ENCODE data around the gene SERBP1. TPM values are rescaled to one million over a fixed set of nuclear protein-coding genes. Genes with fewer than 3 reads are reported as not detected.

Gene SERBP1
- total RNA-seq, 1 experiment from 2014 or later: 230 TPM

DNA sequence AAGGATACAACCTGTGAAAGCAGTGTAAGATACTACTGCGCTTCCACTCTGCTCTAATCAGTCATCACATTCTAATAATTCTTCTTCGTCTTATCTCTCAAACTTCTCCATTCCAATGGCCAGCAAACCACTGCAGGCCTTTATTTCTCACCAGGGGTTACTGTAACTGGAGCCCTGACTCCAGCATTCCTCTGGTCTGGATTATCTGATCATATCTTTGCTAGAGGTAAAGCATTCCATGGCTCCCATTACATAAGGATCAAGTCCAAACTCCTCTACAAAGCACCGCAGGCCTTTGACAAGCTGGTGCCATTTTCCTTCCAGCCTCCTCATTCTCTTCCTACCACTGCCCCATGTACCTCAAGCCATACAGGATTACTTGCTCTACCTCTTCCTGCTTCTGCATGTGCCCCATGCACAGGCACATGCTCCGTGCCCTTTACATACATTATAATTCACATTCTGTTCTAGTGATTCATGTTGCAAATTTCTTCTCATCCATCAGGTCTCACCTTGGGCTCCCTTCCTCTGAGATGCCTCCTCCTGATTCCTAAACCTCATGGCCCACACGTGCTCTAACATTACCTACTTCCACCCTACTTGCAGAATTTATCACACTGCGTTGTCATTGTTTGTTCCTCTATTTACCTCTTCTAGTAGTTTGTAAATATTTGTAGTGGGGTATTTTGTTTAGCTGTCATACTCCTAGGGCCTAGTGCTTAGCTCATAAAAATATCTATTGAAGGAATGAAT lies 9.3 kb upstream of the SERBP1 start:
- H3K4me3 ChIP-seq (ENCODE audit: low read depth in 2 of 2, low read length in 2 of 2): no peak overlapping the region
- ChIA-PET CTCF (no interaction called here), POLR2A (no interaction called here)
- in situ Hi-C loops (cut with HindIII; ENCODE audit: low pct_unique_long_range_greater_than_20kb, low sequenced_read_pairs) (no loop called here), intact Hi-C loops (cut with micrococcal nuclease; ENCODE audit: unreplicated experiment) (no loop called here)
- H3K4me1 ChIP-seq (ENCODE audit: control insufficient read depth, insufficient read depth, low read length): no peaks in the 10 kb centered on the region
- DNase-seq (ENCODE audit: low read depth, low spot score): no peak
- no peaks in the 10 kb centered on the region for H3K9me3 ChIP-seq (ENCODE audit: control insufficient read depth, insufficient read depth, low read depth, low read length)
- TF ChIP-seq TCF7L2 (IDR thresholded peaks at IDR 0.05; ENCODE audit: low read depth, low read length) (no peak), POLR2AphosphoS5 (IDR thresholded peaks at IDR 0.05; ENCODE audit: low read depth, low read length) (no peak), SIN3A (IDR thresholded peaks at IDR 0.05; ENCODE audit: borderline replicate concordance, insufficient read depth, low read depth, low read length) (no peak)
- TF ChIP-seq, protein P1, sequence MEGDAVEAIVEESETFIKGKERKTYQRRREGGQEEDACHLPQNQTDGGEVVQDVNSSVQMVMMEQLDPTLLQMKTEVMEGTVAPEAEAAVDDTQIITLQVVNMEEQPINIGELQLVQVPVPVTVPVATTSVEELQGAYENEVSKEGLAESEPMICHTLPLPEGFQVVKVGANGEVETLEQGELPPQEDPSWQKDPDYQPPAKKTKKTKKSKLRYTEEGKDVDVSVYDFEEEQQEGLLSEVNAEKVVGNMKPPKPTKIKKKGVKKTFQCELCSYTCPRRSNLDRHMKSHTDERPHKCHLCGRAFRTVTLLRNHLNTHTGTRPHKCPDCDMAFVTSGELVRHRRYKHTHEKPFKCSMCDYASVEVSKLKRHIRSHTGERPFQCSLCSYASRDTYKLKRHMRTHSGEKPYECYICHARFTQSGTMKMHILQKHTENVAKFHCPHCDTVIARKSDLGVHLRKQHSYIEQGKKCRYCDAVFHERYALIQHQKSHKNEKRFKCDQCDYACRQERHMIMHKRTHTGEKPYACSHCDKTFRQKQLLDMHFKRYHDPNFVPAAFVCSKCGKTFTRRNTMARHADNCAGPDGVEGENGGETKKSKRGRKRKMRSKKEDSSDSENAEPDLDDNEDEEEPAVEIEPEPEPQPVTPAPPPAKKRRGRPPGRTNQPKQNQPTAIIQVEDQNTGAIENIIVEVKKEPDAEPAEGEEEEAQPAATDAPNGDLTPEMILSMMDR (IDR thresholded peaks at IDR 0.05): no peak
- TF ChIP-seq, protein P2, sequence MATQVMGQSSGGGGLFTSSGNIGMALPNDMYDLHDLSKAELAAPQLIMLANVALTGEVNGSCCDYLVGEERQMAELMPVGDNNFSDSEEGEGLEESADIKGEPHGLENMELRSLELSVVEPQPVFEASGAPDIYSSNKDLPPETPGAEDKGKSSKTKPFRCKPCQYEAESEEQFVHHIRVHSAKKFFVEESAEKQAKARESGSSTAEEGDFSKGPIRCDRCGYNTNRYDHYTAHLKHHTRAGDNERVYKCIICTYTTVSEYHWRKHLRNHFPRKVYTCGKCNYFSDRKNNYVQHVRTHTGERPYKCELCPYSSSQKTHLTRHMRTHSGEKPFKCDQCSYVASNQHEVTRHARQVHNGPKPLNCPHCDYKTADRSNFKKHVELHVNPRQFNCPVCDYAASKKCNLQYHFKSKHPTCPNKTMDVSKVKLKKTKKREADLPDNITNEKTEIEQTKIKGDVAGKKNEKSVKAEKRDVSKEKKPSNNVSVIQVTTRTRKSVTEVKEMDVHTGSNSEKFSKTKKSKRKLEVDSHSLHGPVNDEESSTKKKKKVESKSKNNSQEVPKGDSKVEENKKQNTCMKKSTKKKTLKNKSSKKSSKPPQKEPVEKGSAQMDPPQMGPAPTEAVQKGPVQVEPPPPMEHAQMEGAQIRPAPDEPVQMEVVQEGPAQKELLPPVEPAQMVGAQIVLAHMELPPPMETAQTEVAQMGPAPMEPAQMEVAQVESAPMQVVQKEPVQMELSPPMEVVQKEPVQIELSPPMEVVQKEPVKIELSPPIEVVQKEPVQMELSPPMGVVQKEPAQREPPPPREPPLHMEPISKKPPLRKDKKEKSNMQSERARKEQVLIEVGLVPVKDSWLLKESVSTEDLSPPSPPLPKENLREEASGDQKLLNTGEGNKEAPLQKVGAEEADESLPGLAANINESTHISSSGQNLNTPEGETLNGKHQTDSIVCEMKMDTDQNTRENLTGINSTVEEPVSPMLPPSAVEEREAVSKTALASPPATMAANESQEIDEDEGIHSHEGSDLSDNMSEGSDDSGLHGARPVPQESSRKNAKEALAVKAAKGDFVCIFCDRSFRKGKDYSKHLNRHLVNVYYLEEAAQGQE (IDR thresholded peaks at IDR 0.05; ENCODE audit: insufficient read depth in 1 of 2, low read depth in 2 of 2, low read length in 1 of 2): no peak
- no TSS peak for BruUV-seq (replicated peaks)
- H3K27me3 ChIP-seq (ENCODE audit: control insufficient read depth, insufficient read depth, low read length): no peaks in the 10 kb centered on the region
- no peak for ATAC-seq
- no peak overlapping the region for H3K27ac ChIP-seq (ENCODE audit: low read length)
- H3K36me3 ChIP-seq (ENCODE audit: control insufficient read depth, insufficient read depth, low read length): no peaks in the 10 kb centered on the region

DNA sequence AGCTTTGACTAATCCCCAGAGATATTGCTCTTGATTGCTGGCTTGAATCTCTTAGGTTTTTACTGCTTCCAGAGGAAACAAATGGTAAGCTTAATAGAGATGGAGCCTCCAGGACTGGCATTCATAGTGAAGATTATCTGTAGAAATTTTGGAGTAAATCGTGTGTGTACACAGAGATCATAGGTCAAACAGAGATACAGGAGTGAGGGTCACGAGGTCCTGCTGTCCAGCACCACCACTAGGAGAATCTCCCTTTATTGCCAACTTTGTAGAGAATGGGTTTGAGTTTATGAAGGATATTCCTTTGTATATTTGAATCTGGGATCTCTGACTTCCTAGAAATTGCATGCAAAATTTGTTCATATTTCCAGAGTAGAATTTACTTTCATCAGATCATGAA lies 7.8 kb upstream of the SERBP1 start:
- ATAC-seq (no peak), DNase-seq (ENCODE audit: low read depth, low spot score) (no peak)
- Histone ChIP-seq H3K4me3 (ENCODE audit: low read depth in 2 of 2, low read length in 2 of 2) (no peak overlapping the region), H3K36me3 (ENCODE audit: control insufficient read depth, insufficient read depth, low read length) (no peaks in the 10 kb centered on the region), H3K27me3 (ENCODE audit: control insufficient read depth, insufficient read depth, low read length) (no peaks in the 10 kb centered on the region), H3K27ac (ENCODE audit: low read length) (no peak overlapping the region), H3K4me1 (ENCODE audit: control insufficient read depth, insufficient read depth, low read length) (no peaks in the 10 kb centered on the region), H3K9me3 (ENCODE audit: control insufficient read depth, insufficient read depth, low read depth, low read length) (no peaks in the 10 kb centered on the region)
- no peak for TF ChIP-seq SIN3A (IDR thresholded peaks at IDR 0.05; ENCODE audit: borderline replicate concordance, insufficient read depth, low read depth, low read length)
- TF ChIP-seq, protein P2 (IDR thresholded peaks at IDR 0.05; ENCODE audit: insufficient read depth in 1 of 2, low read depth in 2 of 2, low read length in 1 of 2): no peak
- TF ChIP-seq, protein P1 (IDR thresholded peaks at IDR 0.05): no peak
- TF ChIP-seq POLR2AphosphoS5 (IDR thresholded peaks at IDR 0.05; ENCODE audit: low read depth, low read length): no peak
- TF ChIP-seq TCF7L2 (IDR thresholded peaks at IDR 0.05; ENCODE audit: low read depth, low read length): no peak
- POLR2A ChIA-PET: no interaction called here
- CTCF ChIA-PET: no interaction called here
- in situ Hi-C loops (cut with HindIII; ENCODE audit: low pct_unique_long_range_greater_than_20kb, low sequenced_read_pairs) (no loop called here), intact Hi-C loops (cut with micrococcal nuclease; ENCODE audit: unreplicated experiment) (no loop called here)
- no TSS peak for BruUV-seq (replicated peaks)

Data from Panc1 (cell line).